GM10248 (cell line): Measurements from ENCODE around the gene GSE1.
"Not testable (repeated sequence)": the region's sequence is repeated elsewhere in the genome, so short reads cannot be mapped to it uniquely, and the experiment has no call there.

Experiments
- CTCF ChIA-PET: fragments of 300-600 bp; sonication (Branson Sonifier 250); formaldehyde crosslinking; extraction: SDS; loops from one replicate; lab custom pipeline; 2021; ENCODE audit warnings: antibody characterized with exemption; lab: Yijun Ruan, JAX
- POLR2A ChIA-PET: fragments of 350-650 bp; sonication (Branson Sonifier 250); formaldehyde crosslinking; extraction: SDS; loops from one replicate; lab custom pipeline; 2020; ENCODE audit warnings: antibody characterized with exemption; lab: Yijun Ruan, JAX
- DNase-seq: peaks from one replicate; pipeline ENCODE4 v3.0.0; 2012; ENCODE audit errors: extremely low spot score
- TF ChIP-seq, protein P1 (sequence below): IDR thresholded peaks from 2 replicates; pipeline ENCODE4 v1.5.1; 2012; ENCODE audit warnings: mild to moderate bottlenecking, low read depth; ENCODE audit errors: extremely low read depth, missing control alignments, control extremely low read depth

Gene GSE1

DNA sequence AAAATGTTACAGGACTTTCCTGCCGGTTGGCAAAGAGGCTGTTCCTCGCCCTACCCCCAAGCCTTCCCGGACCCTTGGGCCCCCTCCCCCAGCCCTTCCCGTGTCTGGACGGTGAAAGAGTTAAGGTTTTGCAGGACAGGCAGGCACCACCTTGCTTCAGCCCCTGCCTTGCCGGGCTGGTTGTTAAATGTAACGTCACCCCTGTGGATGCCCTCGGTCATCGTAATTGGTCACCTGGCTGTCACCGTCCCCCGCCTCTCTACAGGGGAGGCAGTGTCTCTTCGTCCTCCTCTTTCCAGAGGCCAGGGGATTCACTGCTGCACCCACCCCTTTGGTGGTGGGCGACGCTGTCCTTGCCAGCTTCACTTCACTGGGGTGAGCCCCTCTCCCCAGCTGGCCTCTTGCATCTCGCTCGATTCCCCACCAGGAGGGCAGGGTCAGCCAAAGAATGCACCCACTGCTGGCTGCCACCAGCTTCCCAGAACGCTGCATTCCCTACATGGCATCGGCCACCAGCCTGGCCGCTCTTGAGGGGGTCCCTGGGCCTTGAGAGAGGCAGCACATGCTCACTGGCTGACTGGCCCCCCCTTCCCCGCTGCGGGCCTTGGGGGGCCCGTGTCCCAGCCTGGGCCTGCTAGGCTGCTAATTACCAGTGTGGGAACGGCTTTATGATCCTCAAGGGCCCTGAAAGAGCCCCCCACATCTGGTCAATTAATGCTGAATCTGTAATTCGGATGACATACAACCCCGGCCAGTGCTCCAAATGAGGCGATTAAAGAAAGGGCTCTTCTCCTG, 25.2 kb upstream of the GSE1 start:
- POLR2A ChIA-PET, result interaction anchor here (0.6 kb wide), 1 partner anchor 9 kb away, joined by 3 read pairs; no protein-coding TSS in a partner anchor
- CTCF ChIA-PET, result no interaction called here
- TF ChIP-seq, protein P1, sequence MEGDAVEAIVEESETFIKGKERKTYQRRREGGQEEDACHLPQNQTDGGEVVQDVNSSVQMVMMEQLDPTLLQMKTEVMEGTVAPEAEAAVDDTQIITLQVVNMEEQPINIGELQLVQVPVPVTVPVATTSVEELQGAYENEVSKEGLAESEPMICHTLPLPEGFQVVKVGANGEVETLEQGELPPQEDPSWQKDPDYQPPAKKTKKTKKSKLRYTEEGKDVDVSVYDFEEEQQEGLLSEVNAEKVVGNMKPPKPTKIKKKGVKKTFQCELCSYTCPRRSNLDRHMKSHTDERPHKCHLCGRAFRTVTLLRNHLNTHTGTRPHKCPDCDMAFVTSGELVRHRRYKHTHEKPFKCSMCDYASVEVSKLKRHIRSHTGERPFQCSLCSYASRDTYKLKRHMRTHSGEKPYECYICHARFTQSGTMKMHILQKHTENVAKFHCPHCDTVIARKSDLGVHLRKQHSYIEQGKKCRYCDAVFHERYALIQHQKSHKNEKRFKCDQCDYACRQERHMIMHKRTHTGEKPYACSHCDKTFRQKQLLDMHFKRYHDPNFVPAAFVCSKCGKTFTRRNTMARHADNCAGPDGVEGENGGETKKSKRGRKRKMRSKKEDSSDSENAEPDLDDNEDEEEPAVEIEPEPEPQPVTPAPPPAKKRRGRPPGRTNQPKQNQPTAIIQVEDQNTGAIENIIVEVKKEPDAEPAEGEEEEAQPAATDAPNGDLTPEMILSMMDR, result no peak
- no peak for DNase-seq

DNA sequence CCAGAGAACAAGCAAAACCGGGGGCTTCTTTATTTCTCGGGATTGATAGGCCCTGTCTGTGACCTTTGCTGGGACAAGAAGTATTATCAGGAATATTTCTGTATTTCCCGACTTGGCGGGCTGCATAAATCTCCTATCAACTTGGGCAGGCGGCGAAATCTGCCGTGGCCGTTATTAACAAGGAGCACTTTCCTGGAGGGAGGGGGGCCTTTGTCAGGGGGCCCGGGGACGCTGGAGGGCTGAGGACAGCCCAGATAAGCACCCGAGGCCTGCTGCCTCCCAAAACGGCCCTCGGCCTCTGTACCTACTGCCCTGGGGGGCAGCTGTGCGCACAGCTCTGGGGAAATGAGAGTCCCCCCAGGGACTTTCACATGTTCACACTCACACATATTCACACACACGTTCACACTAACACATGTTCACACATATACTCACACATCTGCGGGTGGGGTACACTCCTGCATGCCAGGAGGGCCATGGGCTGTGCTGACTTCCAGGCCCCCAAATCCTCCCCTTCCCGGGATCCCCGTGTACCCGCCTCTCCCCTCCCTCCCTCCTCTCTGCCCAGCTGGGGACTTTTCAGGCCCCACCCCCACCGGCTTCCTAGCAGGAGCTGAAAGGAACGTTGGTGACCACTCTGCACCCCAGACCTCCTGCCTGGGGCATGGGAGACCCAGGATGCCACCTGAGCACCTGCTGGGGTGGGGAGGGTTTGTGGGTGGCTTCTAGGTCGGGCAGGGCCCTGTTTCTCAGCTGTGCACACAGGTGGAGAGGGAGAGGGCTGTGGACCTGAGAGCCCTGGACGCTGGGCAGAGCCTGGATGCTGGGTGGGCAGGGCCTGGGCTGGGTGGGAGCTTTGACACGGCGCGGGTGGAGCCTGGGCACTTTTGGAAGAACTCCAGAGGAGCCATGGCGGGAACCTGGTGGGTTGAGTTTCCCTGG, 24.3 kb upstream of the GSE1 start:
- DNase-seq, result no peak
- CTCF ChIA-PET, result no interaction called here
- TF ChIP-seq, protein P1, result no peak
- POLR2A ChIA-PET, result no interaction called here

DNA sequence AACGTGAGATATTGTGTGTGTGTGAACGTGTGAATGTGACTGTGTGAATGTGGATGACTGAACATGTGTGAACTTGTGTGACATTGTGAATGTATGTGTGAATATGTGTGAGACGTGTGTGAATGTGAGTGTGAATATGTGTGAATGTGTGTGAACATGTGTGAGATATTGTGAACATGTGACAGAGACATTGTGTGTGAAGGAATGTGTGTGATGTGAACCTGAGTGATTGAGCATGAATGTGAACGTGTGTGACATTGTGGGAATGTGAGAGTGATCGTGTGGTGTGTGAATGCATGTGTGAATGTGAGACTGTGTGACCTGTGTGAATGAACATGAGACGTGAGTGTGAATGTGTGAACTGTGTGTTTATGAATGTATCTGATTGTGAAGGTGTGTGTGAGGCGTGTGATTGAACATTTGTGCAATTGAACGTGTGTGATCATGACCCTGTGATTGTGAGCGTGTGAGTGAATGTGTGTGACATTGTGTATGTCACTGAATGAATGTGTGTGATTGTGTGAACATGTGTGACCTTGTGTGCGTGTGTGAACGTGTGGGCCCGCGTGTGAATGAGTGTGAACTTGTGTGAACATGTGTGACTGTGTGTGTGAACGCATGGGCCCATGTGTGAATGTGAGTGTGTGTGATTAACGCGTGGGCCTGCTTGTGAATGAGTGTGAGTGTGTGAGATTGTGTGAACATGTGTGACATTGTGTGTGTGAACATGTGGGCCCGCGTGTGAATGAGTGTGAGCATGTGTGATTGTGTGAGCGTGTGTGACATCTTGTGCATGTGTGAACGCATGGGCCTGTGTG, 23.2 kb upstream of the GSE1 start:
- DNase-seq, result no peak
- ChIA-PET POLR2A (no interaction called here), CTCF (no interaction called here)
- TF ChIP-seq, protein P1, result no peak

DNA sequence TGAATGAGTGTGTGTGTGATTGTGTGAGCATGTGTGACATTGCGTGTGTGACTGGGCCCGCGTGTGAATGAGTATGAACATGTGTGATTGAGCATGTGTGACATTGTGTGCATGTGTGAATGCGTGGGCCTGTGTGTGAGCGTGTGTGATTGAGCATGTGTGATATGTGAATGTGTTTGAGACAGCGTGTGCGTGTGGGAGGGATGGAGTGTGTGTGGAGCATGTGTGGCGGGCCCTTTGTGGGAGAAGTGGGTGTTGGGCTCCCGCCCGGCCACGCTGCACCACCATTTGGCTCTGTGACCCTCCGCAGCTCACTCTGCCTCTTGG, 22.7 kb upstream of the GSE1 start:
- POLR2A ChIA-PET, result no interaction called here
- DNase-seq, result no peak
- TF ChIP-seq, protein P1, result no peak
- CTCF ChIA-PET, result no interaction called here

DNA sequence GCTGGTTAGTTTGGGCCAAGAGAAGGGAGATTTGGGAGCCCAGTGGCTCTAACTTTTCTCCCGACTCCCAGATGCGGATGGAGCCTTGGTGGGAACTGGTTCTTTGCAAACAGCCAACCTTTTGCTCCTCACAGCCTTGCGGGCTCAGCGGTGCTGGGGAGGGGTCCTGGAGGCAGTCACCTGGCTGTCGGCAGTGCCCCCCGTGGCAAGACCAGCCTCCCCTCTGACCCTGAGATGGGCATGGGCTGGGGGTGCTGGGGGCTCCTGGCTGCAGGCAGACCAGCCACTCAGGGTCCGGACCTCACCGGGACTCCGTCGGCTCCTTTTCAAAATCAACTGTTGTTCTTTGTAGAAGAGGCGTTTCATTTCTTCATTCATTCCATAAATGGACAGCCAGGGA, 21.7 kb upstream of the GSE1 start:
- TF ChIP-seq, protein P1, result no peak
- no peak for DNase-seq
- ChIA-PET CTCF (interaction anchor here (1.2 to 2.3 kb wide), 3 partner anchors 19 to 170 kb away, joined by 6 to 9 read pairs (median 6); no protein-coding TSS in a partner anchor), POLR2A (no interaction called here)

DNA sequence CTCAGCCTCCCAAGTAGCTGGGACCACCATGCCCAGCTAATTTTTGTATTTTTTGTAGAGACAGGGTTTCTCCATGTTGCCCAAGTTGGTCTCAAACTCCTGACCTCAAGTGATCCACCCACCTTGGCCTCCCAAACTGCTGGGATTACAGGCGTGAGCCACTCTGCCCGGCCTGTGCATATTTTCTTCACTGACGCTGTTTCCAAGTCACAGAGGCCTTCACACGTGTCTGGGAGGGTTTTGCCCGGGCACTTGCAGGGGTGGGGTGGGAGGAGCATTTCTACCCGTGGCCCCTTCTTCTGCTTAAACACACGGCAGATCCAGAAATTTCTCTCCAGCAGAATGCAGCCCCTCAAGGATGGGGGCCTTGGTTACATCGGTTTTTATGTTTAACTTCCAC, 20.8 kb upstream of the GSE1 start:
- POLR2A ChIA-PET, DNase-seq: not testable (repeated sequence)
- CTCF ChIA-PET, result interaction anchor here (0.7 to 2.3 kb wide), 7 partner anchors 15 to 171 kb away, joined by 3 to 9 read pairs (median 4); no protein-coding TSS in a partner anchor
